ENCODE data around the gene TNS1.
"Not testable (repeated sequence)": the region's sequence is repeated elsewhere in the genome, so short reads cannot be mapped to it uniquely, and the experiment has no call there.

The TNS1 gene

GRCh38 chr2:217825469-217826235, 177.1 kb downstream of the TNS1 start:
- no peak for DNase-seq

GRCh38 chr2:217824223-217824622, 178.6 kb downstream of the TNS1 start:
- no peak for DNase-seq

GRCh38 chr2:217823626-217824025, 179.2 kb downstream of the TNS1 start:
- DNase-seq, result no peak

GRCh38 chr2:217822296-217823252, 180.2 kb downstream of the TNS1 start:
- DNase-seq, result no peak

GRCh38 chr2:217821536-217822147, 181.2 kb downstream of the TNS1 start:
- DNase-seq, result no peak

- DNase-seq, result no peak
These were observed 181.9 kb downstream of the TNS1 start for GRCh38 chr2:217820904-217821303.

GRCh38 chr2:217820091-217820819, 182.5 kb downstream of the TNS1 start:
- peak; percentile 30 for DNase-seq

- DNase-seq, result no peak
These were observed 184.4 kb downstream of the TNS1 start for GRCh38 chr2:217818293-217818850.

GRCh38 chr2:217817466-217818292, 185.1 kb downstream of the TNS1 start:
- DNase-seq, result no peak

GRCh38 chr2:217816396-217816869, 186.4 kb downstream of the TNS1 start:
- peak; percentile 64 for DNase-seq

GRCh38 chr2:217813828-217814227, 189.0 kb downstream of the TNS1 start:
- no peak for DNase-seq

- no peak for DNase-seq
These were observed 190.6 kb downstream of the TNS1 start for GRCh38 chr2:217812170-217812569.

- no peak for DNase-seq
These were observed 192.5 kb downstream of the TNS1 start for GRCh38 chr2:217810260-217810659.

GRCh38 chr2:217809736-217810135, 193.1 kb downstream of the TNS1 start:
- DNase-seq, result no peak

- DNase-seq, result not testable (repeated sequence)
These were observed 193.8 kb downstream of the TNS1 start for GRCh38 chr2:217808967-217809366.

GRCh38 chr2:217808326-217808725, 194.5 kb downstream of the TNS1 start:
- peak; percentile 83 for DNase-seq

GRCh38 chr2:217807753-217808152, 195.0 kb downstream of the TNS1 start:
- DNase-seq, result no peak

- no peak for DNase-seq
These were observed 195.8 kb downstream of the TNS1 start for GRCh38 chr2:217807025-217807424.

- no peak for DNase-seq
These were observed 196.4 kb downstream of the TNS1 start for GRCh38 chr2:217806482-217806765.

GRCh38 chr2:217805668-217806481, 196.9 kb downstream of the TNS1 start:
- DNase-seq, result no peak
